Measurements from ENCODE around the gene NACAD.

The NACAD gene

GRCh38 chr7:45087301-45088145 lies 1.2 kb downstream of the NACAD start:
- no peak for DNase-seq

- DNase-seq: no peak
Measured at GRCh38 chr7:45086331-45087065, 2.3 kb downstream of the NACAD start.

GRCh38 chr7:45085619-45086200 lies 3.1 kb downstream of the NACAD start:
- no peak for DNase-seq

- no peak for DNase-seq
Measured at GRCh38 chr7:45084901-45085618, 3.7 kb downstream of the NACAD start.

- no peak for DNase-seq
Measured at GRCh38 chr7:45084336-45084735, 4.4 kb downstream of the NACAD start.

DNA sequence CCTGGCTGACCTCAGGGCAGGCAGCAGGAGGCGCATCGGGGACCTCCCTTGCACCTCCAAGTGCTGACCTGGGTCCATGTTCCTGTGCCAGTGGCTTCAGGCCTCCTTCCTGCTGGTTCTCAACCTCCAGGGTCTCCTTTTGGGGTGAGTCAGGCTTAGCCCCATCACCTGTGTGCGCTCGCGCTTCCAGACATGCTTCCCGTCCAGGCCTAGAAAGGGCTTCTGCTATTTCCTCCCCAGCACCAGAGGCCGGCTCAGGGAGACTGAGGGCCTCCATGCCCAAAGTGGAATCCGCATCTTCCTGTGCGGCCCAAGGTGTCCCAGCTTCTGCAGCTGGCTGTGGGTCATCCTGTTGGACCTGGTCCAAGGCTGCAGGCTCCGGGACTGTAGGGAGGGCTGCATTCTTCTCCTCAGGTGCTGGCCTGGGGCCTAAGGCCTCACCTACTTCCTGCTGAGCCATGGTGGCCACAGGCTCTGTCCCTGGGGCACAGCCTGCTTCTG lies 5.9 kb downstream of the NACAD start:
- DNase-seq: no peak

GRCh38 chr7:45082031-45082830 lies 6.5 kb downstream of the NACAD start:
- no peak for DNase-seq

DNA sequence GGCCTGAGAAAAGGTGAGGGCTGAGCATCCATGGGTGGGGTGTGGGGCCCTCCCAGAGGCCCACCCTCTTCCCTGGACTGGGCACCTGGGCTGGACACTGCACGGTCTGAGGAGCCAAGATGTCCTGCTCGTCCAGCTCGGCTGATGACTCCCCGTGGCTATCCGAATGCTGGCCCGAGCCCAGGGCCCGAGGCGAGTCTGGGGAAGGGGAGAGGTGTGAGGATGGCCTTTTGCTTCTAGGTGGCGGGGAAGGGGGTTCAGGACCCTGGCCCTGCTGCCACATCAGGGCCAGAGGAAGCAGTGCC lies 7.1 kb downstream of the NACAD start:
- DNase-seq: no peak

DNA sequence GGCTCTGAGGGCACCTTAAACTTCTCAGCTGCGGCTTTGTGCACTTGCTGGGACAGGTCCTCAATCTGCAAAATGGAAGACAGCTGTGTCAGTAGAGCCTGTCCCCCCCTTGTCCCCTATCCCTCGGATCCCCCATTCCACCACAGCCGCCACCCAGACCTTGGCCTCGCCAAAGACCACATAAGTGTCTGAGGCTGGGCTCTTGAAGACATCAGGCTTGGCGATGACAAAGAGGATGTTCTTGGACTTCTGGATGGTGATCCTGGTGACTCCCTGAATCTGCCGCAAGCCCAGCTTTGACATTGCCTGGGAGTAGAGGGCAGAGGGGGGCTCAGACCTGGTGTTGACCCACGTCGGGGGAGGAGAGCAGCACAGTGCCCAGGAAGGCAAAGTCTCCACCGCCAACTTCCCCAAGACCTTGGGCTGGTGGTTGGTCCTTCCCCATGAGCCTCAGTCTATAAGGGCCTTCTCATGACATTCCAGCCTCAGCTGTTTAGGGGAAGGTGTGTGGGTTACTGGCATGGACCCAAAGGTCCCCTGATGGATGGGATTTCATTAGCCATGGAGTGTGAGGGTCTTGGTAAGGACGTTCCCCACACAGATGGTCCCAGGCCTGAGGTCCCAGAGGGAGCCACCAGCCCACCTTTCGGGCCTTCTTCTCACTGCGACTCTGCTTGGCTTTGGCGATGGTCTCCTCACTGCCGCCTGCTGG lies 7.7 kb downstream of the NACAD start:
- no peak for DNase-seq

DNA sequence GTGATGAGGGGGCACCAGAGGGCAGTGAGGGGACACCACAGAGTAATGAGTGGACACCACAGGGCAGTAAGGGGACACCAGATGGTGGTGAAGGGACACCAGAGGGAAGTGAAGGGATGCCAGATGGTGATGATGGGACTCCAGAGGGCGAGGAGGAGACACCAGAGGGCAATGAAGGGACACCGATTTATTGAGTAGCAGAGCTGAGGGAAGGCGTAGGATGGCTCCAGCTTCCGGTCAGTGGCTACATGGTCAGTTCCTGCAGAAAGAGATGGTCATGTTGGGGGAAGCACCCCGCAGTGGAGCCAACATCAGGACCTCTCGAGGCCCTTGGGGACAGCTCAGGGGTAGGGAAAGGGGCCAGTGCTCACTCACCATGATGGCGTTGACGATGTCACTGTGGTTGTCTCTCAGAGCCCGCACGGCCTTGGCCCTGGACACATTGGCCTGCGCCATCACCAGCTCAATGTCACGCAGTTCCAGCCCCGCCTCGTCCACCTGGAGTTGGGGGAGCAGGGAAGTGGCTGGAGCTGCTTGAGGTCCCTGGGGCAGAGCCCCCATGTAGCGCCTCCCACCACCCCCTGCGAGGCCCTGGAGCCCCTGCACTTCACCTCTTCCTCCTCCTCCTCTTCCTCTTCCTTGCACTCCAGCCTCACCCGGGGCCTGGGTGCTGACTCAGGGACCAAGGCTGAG lies 8.4 kb downstream of the NACAD start:
- no peak for DNase-seq

DNA sequence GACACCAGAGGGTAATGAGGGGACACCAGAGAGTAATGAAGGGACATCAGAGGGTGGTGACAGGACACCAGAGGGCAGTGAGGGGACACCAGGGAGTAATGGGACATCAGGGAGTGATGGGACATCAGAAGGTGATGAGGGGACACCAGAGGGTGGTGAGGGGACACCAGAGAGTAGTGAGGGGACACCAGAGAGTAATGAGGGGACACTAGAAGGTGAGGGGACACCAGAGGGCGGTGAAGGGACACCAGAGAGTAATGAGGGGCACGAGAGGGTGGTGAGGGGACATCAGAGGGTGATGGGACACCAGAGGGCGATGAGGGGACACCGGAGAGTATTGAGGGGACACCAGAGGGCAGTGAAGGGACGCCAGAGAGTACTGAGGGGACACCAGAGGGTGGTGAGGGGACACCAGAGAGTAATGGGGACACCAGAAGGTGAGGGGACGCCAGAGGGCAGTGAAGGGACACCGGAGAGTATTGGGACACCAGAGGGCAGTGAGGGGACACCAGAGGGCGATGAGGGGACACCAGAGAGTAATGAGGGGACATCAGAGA lies 10.6 kb downstream of the NACAD start:
- no peak for DNase-seq

- no peak for DNase-seq
Measured at GRCh38 chr7:45077579-45077978, 11.2 kb downstream of the NACAD start.

DNA sequence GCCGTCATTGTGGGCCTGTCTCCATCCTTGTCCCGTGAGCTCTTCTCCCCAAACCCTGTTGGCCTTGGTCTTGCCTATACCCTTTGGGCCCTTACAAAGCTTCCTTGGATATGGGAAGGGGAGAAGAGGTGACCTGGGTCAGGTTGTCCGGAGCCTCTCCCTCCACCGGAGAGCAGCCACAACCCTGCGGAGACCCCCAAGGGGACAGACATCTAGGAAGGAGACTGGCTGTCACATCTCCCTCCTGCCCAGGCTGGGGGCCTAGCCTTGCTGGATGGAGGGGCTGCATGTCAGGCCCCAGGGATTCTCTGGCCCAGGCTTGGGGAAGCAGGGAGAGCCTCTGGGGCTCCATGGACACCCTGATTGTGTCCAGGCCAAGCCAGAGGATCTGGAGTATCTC lies 11.8 kb downstream of the NACAD start:
- DNase-seq: no peak

DNA sequence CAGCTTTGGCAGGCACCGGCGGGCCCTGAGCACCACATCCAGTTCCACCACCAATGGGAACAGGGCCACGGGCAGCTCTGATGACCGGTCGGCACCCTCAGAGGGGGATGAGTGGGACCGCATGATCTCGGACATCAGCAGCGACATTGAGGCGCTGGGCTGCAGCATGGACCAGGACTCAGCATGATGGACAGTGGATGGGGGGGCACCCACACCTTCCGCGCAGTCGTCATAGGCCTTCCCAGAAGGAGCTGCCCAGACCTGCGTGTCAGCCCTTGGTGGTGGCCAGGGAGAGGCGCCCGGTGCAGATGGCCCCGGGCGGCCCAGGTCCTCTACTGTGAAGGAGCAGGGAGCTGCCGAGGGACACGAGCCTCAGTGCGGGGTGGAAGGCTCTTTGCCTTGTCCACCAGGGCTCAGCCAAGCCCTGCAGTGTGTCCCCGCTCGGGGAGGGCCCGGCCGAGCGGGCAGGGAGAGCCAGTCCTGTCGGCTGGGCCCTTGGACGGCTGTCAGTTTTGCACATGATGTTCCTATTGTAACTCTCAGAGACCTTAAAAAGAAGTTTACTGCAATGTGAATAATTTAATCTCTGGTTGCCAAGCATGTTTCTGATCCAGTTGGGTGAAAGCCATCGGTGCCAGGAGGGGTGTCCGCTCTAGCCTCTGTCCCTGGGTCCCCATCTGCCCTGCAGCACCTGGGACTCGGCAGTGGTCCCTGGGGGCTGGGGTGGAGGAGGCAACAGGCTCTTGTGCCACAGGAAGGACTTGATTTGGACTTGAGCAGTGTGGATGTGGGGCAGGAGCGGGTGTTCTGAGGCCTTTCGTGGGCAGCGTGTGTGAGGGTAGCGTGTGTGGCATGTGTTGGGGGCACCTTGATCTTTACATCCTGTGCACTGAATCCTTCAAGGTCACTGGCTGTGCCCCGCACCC lies 12.6 kb downstream of the NACAD start:
- DNase-seq: no peak

DNA sequence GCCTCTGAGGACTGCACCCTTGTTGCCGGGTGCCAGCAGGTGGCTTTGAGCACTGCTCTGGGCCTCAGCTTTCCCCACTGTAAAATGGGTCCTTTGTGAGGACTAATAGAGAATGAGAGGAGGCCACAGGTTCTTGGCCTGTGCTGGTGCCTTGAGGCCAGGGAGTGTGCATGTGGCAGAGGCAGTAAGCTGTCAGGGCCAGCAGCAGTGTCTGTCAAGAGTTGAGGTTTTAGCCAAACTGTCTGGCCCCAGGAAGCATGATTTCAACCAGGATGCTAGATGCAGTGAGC lies 13.5 kb downstream of the NACAD start:
- DNase-seq: no peak

DNA sequence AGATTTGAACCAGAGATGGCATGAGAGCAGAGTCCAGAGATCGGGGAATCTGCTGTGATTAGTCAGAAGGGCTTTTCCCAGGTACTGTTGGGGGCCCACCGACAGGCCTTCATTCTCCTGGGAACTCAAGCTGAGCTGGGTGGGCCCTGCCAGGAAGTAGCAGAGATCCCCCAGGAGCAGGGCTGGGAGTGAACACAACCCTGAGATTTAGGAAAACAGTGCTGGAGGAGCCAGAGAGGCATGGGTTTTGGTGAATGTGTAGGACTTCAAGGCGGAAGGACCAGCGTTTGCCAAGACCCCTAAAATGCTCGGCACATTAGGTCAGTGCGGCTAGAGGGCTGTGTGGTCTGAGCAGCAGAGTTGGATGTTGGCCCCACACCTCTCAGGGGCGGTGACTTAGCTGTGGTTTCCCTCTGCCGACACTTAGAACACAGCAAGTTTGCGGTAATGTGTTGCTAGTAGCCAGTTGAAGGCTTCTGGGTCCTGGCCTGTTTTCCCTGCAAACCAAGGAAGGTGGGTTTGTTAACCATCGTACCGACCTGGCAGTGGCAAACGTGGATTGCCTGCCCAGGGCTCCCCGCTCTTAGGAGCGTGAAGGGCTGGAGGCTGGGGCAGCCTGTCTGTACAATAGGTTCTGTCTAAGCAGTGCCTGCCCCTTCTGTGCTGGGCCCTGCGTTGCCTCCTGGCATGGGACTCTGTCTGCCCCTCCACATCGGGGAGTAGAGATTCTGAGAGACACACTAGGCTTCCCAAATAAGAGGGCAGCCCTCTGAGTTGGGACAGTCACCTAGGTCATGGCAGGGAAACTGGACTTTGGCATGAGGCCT lies 14.0 kb downstream of the NACAD start:
- DNase-seq: no peak

GRCh38 chr7:45073786-45074527 lies 14.8 kb downstream of the NACAD start:
- DNase-seq: no peak
